ENCODE data around the gene ZFP36L2.

The ZFP36L2 gene, protein sequence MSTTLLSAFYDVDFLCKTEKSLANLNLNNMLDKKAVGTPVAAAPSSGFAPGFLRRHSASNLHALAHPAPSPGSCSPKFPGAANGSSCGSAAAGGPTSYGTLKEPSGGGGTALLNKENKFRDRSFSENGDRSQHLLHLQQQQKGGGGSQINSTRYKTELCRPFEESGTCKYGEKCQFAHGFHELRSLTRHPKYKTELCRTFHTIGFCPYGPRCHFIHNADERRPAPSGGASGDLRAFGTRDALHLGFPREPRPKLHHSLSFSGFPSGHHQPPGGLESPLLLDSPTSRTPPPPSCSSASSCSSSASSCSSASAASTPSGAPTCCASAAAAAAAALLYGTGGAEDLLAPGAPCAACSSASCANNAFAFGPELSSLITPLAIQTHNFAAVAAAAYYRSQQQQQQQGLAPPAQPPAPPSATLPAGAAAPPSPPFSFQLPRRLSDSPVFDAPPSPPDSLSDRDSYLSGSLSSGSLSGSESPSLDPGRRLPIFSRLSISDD

DNA sequence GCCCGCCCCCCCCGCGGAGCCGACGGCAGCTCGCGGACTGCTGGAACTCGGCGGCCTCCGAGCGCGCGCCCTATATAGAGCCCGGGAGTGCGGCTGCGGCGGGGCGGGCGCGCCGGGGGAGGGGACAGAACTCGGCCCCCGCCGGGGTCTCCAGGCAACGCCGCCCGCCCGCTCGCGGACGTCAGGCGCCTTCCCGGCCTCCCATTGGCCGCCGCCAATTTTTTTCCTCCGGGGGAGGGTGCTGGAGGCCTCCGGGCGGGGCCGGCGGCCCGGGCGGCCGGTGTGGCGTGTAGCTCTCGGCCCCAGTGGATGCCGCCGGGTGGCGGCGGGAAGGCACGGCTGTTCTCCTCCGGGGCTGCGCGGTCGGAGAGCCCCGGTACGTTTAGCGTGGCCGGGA lies at the start of gene ZFP36L2:
ZFP36L2 (minus strand) TSS at position 49 of the 397 bp plus-strand sequence. CDS start 291 bp downstream, outside the sequence.
- Histone ChIP-seq H3K4me3 (ENCODE audit: low read depth, low read length) (peak within 1 kb of the TSS; percentile 83), H2AFZ (ENCODE audit: low read length, unreplicated experiment) (no peak within 1 kb of the TSS), H3K27me3 (ENCODE audit: insufficient read depth, low read length) (no peaks in the 10 kb centered on the region), H3K36me3 (ENCODE audit: insufficient read depth, low read length) (peaks cover 26% of the 10 kb centered on the region), H3K27ac (ENCODE audit: low read depth, low read length) (peak within 1 kb of the TSS; percentile 95), H3K79me2 (ENCODE audit: control insufficient read depth, insufficient read depth, low read length, unreplicated experiment) (peaks cover 51% of the 10 kb centered on the region), H3K4me1 (ENCODE audit: control insufficient read depth, insufficient read depth, low read length, unreplicated experiment) (peaks cover 22% of the 10 kb centered on the region)

DNA sequence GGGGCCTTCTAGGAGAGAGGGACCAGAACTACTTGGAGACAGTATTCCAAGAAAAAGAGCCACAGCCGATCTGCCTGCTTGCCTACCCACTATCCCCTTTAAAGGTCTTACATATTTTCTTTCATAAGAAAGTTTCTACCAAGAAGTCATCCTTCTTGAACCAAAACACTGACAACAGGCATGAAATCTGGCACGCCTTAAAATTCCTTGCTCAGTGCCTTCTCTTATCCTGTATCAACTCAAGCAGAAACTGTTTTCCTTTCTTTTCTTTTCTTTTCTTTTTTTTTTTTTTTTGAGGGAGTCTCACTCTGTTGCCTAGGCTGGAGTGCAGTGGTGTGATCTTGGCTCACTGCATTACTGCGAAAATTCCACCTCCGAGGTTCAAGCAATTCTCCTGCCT lies 48.3 kb upstream of the ZFP36L2 start:
- H3K79me2 ChIP-seq (ENCODE audit: control insufficient read depth, insufficient read depth, low read length, unreplicated experiment) = no peaks in the 10 kb centered on the region
- no peak overlapping the region for H3K4me3 ChIP-seq (ENCODE audit: low read depth, low read length)
- H3K36me3 ChIP-seq (ENCODE audit: insufficient read depth, low read length) = no peaks in the 10 kb centered on the region
- peaks cover 42% of the 10 kb centered on the region for H3K4me1 ChIP-seq (ENCODE audit: control insufficient read depth, insufficient read depth, low read length, unreplicated experiment)
- H3K27me3 ChIP-seq (ENCODE audit: insufficient read depth, low read length) = no peaks in the 10 kb centered on the region
- no peak overlapping the region for H2AFZ ChIP-seq (ENCODE audit: low read length, unreplicated experiment)
- no peak overlapping the region for H3K27ac ChIP-seq (ENCODE audit: low read depth, low read length)

DNA sequence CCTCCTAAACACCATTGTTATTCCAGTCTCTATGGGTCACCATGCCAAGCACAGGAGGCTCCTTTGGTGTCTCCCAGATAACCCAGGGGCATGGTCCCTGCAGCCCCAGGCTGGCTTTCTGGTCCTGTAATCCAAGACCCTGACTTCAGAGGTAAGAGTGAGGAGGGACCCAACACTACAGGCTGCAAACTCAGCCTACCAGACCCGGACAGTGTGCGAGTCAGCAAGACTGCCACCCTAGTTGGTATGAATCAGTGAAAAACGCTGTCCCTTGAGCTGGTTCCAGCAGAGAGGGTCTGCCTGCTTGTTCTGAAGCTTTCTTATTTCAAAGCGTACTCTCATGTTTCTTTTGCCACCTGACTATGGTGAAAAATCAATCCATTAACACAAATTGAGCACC lies 47.6 kb upstream of the ZFP36L2 start:
- Histone ChIP-seq H2AFZ (ENCODE audit: low read length, unreplicated experiment) (no peak overlapping the region), H3K79me2 (ENCODE audit: control insufficient read depth, insufficient read depth, low read length, unreplicated experiment) (no peaks in the 10 kb centered on the region), H3K27ac (ENCODE audit: low read depth, low read length) (peak overlapping the region; percentile 53; the same call in 1 of the 2 replicates), H3K4me3 (ENCODE audit: low read depth, low read length) (no peak overlapping the region), H3K36me3 (ENCODE audit: insufficient read depth, low read length) (no peaks in the 10 kb centered on the region), H3K4me1 (ENCODE audit: control insufficient read depth, insufficient read depth, low read length, unreplicated experiment) (peaks cover 47% of the 10 kb centered on the region), H3K27me3 (ENCODE audit: insufficient read depth, low read length) (no peaks in the 10 kb centered on the region)

DNA sequence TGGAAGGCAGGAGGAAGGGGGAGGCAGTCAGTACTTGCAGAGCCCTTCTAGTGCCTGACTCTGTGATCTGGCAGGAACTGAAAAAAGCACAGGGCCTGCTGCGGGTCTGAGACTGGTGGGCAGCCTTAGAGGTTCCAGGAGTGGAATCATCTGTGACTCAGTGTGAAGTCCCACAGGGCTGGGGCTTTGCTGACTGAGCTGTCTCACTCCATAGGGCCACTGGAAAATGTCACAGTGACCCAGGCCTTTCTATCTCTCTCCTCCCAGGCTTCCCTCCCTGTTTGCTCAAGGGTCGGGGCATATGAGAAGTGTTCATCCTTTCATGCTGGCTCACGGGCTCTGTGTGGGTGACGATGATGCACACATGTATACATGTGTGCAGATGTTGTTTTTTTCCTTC lies 47.1 kb upstream of the ZFP36L2 start:
- no peak overlapping the region for H3K4me3 ChIP-seq (ENCODE audit: low read depth, low read length)
- no peak overlapping the region for H2AFZ ChIP-seq (ENCODE audit: low read length, unreplicated experiment)
- no peaks in the 10 kb centered on the region for H3K27me3 ChIP-seq (ENCODE audit: insufficient read depth, low read length)
- peak overlapping the region; percentile 53 for H3K27ac ChIP-seq (ENCODE audit: low read depth, low read length)
- H3K4me1 ChIP-seq (ENCODE audit: control insufficient read depth, insufficient read depth, low read length, unreplicated experiment) = peaks cover 51% of the 10 kb centered on the region
- no peaks in the 10 kb centered on the region for H3K79me2 ChIP-seq (ENCODE audit: control insufficient read depth, insufficient read depth, low read length, unreplicated experiment)
- H3K36me3 ChIP-seq (ENCODE audit: insufficient read depth, low read length) = no peaks in the 10 kb centered on the region

DNA sequence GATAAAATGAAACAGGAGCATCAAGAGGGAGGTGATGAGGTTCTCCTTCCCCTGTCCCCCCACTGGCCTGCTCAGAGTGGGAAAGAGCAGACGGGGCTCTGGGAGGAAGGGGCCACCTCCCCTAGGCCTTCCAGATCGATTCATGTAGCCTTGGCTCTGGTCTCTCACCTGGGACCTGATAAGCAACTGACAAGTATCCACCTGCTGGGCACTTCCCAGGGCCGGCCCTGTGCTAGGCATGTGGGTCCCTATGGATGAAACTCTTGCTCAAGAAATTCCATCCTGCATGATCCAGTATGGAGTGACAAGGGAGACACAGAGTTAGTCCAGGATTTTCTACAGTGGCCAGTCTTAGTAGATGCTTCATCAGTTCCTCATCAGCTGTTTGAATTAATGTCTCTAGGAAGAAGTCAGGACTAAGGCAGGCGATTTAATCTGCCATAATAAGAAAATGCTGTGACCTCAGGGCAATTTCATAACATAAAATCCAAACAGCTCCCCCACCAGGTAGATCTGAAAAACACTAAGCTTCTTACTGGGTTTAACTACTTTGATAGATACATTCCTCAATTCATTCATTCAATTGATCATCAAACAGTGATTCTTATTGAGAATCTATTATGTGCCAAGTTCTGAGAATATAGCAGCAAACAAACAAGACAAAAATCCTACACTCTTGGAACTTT lies 44.7 kb upstream of the ZFP36L2 start:
- Histone ChIP-seq H3K36me3 (ENCODE audit: insufficient read depth, low read length) (no peaks in the 10 kb centered on the region), H3K4me1 (ENCODE audit: control insufficient read depth, insufficient read depth, low read length, unreplicated experiment) (peaks cover 43% of the 10 kb centered on the region), H3K79me2 (ENCODE audit: control insufficient read depth, insufficient read depth, low read length, unreplicated experiment) (no peaks in the 10 kb centered on the region), H3K27me3 (ENCODE audit: insufficient read depth, low read length) (no peaks in the 10 kb centered on the region), H3K4me3 (ENCODE audit: low read depth, low read length) (no peak overlapping the region), H3K27ac (ENCODE audit: low read depth, low read length) (no peak overlapping the region), H2AFZ (ENCODE audit: low read length, unreplicated experiment) (no peak overlapping the region)

DNA sequence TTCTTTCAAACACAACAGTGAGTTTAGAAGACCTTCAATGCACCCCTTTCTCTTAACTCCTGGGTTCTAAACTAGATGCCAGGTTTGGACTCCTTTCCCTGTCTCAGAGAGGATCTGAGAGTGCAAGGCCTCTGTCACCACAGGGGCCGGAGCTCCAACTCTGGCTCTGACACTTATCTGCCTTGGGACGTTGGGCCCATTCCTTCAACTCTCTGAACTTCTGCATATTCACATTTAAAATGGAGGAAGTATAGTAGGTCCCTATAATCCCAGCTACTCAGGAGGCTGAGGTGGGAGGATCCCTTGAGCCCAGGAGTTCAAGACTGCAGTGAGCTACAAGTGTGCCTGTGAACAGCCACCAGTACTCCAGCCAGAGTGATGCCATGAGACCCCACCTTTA lies 44.1 kb upstream of the ZFP36L2 start:
- Histone ChIP-seq H3K27ac (ENCODE audit: low read depth, low read length) (peak overlapping the region; percentile 96), H3K36me3 (ENCODE audit: insufficient read depth, low read length) (no peaks in the 10 kb centered on the region), H3K4me3 (ENCODE audit: low read depth, low read length) (no peak overlapping the region; the same call in 1 of the 2 replicates), H3K79me2 (ENCODE audit: control insufficient read depth, insufficient read depth, low read length, unreplicated experiment) (no peaks in the 10 kb centered on the region), H3K4me1 (ENCODE audit: control insufficient read depth, insufficient read depth, low read length, unreplicated experiment) (peaks cover 43% of the 10 kb centered on the region), H3K27me3 (ENCODE audit: insufficient read depth, low read length) (no peaks in the 10 kb centered on the region), H2AFZ (ENCODE audit: low read length, unreplicated experiment) (no peak overlapping the region)

DNA sequence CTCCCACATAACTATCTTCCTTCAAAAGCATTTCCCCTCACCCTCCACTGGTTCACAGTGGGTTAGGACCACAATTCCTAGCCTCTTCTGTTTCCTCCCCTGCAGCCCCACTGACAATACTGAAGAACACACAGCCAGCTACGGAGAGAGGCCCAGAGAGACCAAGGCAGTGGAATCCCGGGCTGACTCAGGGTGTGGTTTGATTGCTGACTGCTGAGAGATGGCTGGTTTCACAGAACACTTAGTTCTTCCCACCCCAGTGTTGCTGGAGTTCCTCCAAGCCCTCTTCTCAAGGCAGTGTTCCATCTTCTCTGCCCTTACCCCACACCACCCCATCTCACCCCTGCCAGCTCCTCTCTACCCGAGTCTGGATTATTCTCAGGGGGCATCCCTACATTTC lies 43.3 kb upstream of the ZFP36L2 start:
- H3K4me1 ChIP-seq (ENCODE audit: control insufficient read depth, insufficient read depth, low read length, unreplicated experiment) = peaks cover 43% of the 10 kb centered on the region
- H3K27ac ChIP-seq (ENCODE audit: low read depth, low read length) = peak overlapping the region; percentile 96
- H3K27me3 ChIP-seq (ENCODE audit: insufficient read depth, low read length) = no peaks in the 10 kb centered on the region
- no peak overlapping the region for H2AFZ ChIP-seq (ENCODE audit: low read length, unreplicated experiment)
- peak overlapping the region; percentile 25; the same call in 1 of the 2 replicates for H3K4me3 ChIP-seq (ENCODE audit: low read depth, low read length)
- H3K79me2 ChIP-seq (ENCODE audit: control insufficient read depth, insufficient read depth, low read length, unreplicated experiment) = no peaks in the 10 kb centered on the region
- no peaks in the 10 kb centered on the region for H3K36me3 ChIP-seq (ENCODE audit: insufficient read depth, low read length)

DNA sequence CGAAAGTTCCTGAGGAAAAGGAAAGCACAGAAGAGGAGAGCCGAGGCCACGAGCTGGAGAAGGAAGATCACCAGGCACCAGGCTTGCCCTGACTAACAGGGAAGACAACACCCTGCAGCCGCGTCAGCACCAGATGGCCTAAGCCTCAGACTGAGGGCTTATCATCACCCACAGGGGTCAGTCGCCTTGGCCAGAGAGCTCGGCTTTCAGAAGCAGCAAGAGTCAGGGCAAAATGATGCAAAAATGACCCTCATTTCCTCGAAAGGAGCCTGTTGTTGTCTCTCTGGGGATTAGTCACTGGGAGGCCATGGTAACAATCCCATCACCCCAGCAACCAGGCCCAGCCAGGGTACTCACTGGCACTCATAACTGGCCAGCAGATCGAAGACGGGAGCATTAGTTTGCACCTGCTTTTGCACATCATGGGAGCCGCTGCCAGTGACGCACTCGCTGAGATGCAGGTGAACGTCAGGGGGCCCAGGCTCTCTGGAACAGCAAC lies 42.7 kb upstream of the ZFP36L2 start:
- peaks cover 38% of the 10 kb centered on the region for H3K4me1 ChIP-seq (ENCODE audit: control insufficient read depth, insufficient read depth, low read length, unreplicated experiment)
- H2AFZ ChIP-seq (ENCODE audit: low read length, unreplicated experiment) = peak overlapping the region; percentile 15
- no peaks in the 10 kb centered on the region for H3K36me3 ChIP-seq (ENCODE audit: insufficient read depth, low read length)
- peak overlapping the region; percentile 57 for H3K4me3 ChIP-seq (ENCODE audit: low read depth, low read length)
- no peaks in the 10 kb centered on the region for H3K27me3 ChIP-seq (ENCODE audit: insufficient read depth, low read length)
- H3K79me2 ChIP-seq (ENCODE audit: control insufficient read depth, insufficient read depth, low read length, unreplicated experiment) = no peaks in the 10 kb centered on the region
- H3K27ac ChIP-seq (ENCODE audit: low read depth, low read length) = peak overlapping the region; percentile 96

DNA sequence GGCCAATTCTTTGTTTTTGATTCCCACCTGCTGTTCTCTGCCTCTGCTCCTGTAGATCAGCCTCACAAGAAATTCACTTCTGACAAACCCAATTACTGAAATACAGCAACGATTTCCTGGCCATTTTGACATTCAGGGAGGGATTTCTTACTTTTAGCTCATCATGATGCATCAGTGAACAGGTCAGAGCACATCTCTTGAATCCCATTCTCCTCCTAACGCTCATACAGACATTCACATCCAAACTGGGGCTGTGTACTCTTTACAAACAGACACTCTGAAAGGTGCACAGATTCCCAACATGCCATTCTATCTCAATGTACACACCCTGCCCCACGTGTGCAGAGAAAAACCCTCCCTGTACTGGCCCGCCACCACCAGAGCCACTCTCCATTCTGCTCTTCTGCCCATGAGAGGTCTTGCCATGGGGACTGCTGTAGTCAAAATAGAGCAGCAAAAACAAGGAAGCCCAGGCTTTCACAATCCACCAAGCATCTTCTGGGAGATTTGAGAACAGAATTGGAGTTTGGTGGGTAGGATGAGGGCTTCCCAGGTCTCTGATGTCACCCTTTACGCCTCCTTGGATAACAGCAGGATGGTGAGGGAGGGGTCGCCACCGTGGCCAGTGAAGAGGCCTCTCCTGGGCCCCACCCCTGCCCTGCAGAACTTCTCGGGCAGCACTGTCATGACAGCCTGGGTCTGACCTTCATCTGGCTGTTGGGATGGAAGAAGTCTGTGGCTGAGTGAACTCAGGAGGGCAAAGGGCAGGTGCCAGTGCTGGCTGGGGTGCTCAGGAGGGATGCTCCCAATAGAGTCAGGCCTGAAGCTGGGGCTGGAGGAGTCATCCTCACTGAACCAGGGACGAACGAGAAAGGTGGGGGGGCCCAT lies 41.9 kb upstream of the ZFP36L2 start:
- Histone ChIP-seq H2AFZ (ENCODE audit: low read length, unreplicated experiment) (peak overlapping the region; percentile 15), H3K36me3 (ENCODE audit: insufficient read depth, low read length) (no peaks in the 10 kb centered on the region), H3K79me2 (ENCODE audit: control insufficient read depth, insufficient read depth, low read length, unreplicated experiment) (no peaks in the 10 kb centered on the region), H3K27me3 (ENCODE audit: insufficient read depth, low read length) (no peaks in the 10 kb centered on the region), H3K4me3 (ENCODE audit: low read depth, low read length) (peak overlapping the region; percentile 57), H3K4me1 (ENCODE audit: control insufficient read depth, insufficient read depth, low read length, unreplicated experiment) (peaks cover 29% of the 10 kb centered on the region), H3K27ac (ENCODE audit: low read depth, low read length) (peak overlapping the region; percentile 96)

DNA sequence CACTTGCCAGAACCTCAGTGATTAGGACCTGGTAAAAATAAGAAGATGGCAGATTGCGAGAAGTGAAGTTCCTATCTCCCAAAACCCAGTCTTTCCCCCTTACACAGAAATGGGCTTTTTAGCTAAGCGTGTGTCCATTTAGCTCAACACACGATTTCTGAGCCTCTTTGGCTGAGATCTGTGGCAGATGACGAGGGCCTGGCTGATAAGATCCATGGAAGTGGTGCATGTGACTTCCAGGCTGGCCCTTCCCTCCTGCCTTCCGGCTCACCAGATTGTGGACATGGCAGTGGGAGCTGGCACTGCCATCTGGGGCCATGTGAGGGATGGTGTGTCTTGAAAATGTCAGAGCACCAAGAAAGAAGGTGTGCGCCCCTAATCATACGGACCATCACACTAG lies 41.0 kb upstream of the ZFP36L2 start:
- no peaks in the 10 kb centered on the region for H3K27me3 ChIP-seq (ENCODE audit: insufficient read depth, low read length)
- H3K79me2 ChIP-seq (ENCODE audit: control insufficient read depth, insufficient read depth, low read length, unreplicated experiment) = no peaks in the 10 kb centered on the region
- H2AFZ ChIP-seq (ENCODE audit: low read length, unreplicated experiment) = no peak overlapping the region
- H3K36me3 ChIP-seq (ENCODE audit: insufficient read depth, low read length) = peaks cover 3% of the 10 kb centered on the region; the same call in 1 of the 2 replicates
- peaks cover 25% of the 10 kb centered on the region for H3K4me1 ChIP-seq (ENCODE audit: control insufficient read depth, insufficient read depth, low read length, unreplicated experiment)
- no peak overlapping the region for H3K4me3 ChIP-seq (ENCODE audit: low read depth, low read length)
- no peak overlapping the region for H3K27ac ChIP-seq (ENCODE audit: low read depth, low read length)

Measured in ACC112 (cell line).